Fibroblast of the aortic adventitia (primary cell): Measurements from ENCODE around the gene BASP1. TPM values are rescaled to one million over a fixed set of nuclear protein-coding genes. Genes with fewer than 3 reads are reported as not detected.
A peak's percentile ranks its signal among the peaks of the same experiment; 100 is the strongest.
"Not testable (repeated sequence)": the region's sequence is repeated elsewhere in the genome, so short reads cannot be mapped to it uniquely, and the experiment has no call there.

Experiments used
- DNase-seq: peaks from one replicate; pipeline ENCODE4 v3.0.0-alpha.2; 2010; ENCODE audit warnings: low read depth
- H3K4me3 ChIP-seq: 2 replicates; pipeline ENCODE4 v1.5.1; 2011; ENCODE audit warnings: low read depth, mild to moderate bottlenecking, control low read depth, low read length, moderate library complexity
- CTCF ChIP-seq: IDR thresholded peaks from 2 replicates; pipeline ENCODE4 v1.5.1; 2011; ENCODE audit warnings: mild to moderate bottlenecking, low read length, control low read depth, inconsistent platforms; ENCODE audit not compliant: insufficient read depth
- total RNA-seq: library from RNA; depleted of rRNA; stranded (reverse); fragments of >200 nt; gene quantifications from 2 replicates; pipeline ENCODE4 v1.2.3, GENCODE V29; 2012; ENCODE audit warnings: low replicate concordance

The BASP1 gene
- total RNA-seq, 1 donor: 18.5 TPM

- no peak overlapping the region for H3K4me3 ChIP-seq
- peak; percentile 94 for DNase-seq
- peak; percentile 76 for TF ChIP-seq CTCF
These were observed 27.1 kb upstream of the BASP1 start for GRCh38 chr5:17190242-17190778.

DNA sequence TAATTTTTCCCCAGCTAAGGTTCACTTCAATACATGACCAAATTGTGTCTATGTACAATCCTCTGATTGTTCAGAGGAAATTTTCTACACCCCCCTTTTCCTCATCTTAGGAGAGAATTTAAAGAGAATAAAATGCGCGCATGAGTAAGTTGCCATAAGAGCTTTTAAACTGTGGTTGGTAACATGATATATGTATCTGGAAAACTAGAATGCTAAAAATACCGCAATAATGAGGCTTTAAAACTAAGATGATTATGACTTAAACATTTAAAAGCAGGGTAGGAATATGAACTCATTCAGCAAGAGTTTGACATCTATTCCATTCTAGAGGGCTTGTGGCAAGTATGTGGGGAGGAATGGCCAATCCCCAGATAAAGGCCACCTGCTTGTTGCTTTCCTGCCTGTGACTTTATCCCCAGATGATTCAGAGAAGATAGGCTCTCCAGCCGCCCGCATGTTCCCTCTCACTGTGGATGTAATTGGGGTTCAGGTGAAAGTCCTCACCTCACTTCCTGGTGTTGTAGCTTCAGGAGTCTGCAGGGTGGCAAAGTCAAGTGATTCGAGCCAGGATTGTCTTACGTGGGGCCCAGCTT lies 26.5 kb upstream of the BASP1 start:
- TF ChIP-seq CTCF: no peak
- no peak overlapping the region for H3K4me3 ChIP-seq
- no peak for DNase-seq

DNA sequence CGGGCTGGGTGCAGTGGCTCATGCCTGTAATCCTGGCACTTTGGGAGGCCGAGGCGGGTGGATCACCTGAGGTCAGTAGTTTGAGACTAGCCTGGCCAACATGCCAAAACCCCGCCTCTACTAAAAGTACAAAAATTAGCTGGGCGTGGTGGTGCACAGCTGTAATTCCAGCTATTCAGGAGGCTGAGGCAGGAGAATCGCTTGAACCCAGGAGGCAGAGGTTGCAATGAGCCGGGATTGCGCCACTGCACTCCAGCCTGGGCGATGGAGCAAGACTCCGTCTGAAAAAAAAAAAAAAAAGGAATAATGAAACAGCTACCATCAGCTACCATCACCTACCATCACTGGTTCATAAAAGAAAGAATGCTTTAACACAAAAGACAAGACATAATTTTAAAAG lies 25.9 kb upstream of the BASP1 start:
- DNase-seq, H3K4me3 ChIP-seq: not testable (repeated sequence)

DNA sequence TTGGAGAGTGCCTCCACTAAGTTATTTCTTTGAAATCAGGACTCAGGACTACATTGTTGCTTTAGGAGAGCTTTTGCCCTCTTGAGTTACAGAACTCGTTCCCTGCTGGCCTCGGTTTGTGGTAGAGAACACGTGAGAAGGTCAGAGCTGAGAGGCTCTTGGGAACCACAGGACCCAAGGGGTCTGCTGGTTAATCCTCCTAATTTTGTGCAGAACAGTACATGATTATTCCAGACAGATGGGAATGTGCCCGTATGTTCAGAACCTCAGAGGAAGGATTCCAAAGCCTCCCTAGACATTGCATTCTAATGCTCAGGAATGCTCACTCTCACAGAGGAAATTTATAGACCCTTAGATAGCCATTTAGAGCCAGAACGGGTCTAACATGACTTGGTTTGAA lies 25.2 kb upstream of the BASP1 start:
- no peak for DNase-seq
- no peak overlapping the region for H3K4me3 ChIP-seq
- no peak for TF ChIP-seq CTCF

DNA sequence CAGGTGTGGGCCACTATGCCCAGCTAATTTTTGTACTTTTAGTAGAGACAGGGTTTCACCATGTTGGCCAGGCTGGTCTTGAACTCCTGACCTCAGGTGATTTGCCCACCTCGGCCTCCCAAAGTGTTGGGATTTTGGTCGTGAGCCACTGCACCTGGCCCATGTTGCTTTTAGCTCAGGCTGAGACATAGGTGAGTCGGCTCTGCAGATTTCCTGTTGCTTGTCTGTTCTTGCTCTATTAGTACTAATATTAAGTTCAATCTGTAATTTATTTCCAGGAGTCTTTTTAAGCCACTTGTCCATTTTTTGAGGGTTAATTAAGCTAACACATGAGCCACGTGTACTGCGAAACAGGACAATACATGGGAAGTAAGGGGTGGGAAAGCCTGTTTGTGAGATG lies 21.4 kb upstream of the BASP1 start:
- DNase-seq: no peak
- no peak for TF ChIP-seq CTCF

GRCh38 chr5:17196697-17197096 lies 20.7 kb upstream of the BASP1 start:
- TF ChIP-seq CTCF: no peak
- H3K4me3 ChIP-seq: no peak overlapping the region

More for the DNA sequence above, 21.4 kb upstream of the BASP1 start:
- H3K4me3 ChIP-seq: no peak overlapping the region

GRCh38 chr5:17203329-17204132 lies 13.9 kb upstream of the BASP1 start:
- H3K4me3 ChIP-seq: no peak overlapping the region
- DNase-seq: peak; percentile 90
- peak; percentile 67 for TF ChIP-seq CTCF

More at GRCh38 chr5:17196697-17197096, 20.7 kb upstream of the BASP1 start:
- no peak for DNase-seq
